Activated naive CD4-positive, alpha-beta T cell treated with anti-CD3 and anti-CD28 coated beads, Interleukin-2, amount 10 ng/mL, durations not matched to agents 7 days and 5 days (primary cell): Measurements from ENCODE around the gene TMEM130.
A peak's percentile ranks its signal among the peaks of the same experiment; 100 is the strongest.

Experiments used
- CTCF ChIA-PET: fragments of 350-600 bp; sonication (Branson Sonifier 250); formaldehyde crosslinking; loops from one replicate; lab custom pipeline; 2021; ENCODE audit warnings: antibody characterized with exemption; lab: Charles Lee
- DNase-seq: peaks from one replicate; pipeline ENCODE4 v3.0.0-alpha.2; 2020
- H3K27ac Mint-ChIP-seq: one replicate; pipeline ENCODE4 v1.8.0; 2021; ENCODE audit warnings: mild to moderate bottlenecking, moderate library complexity, mixed read lengths
- H3K27me3 Mint-ChIP-seq: one replicate; pipeline ENCODE4 v1.8.0; 2021; ENCODE audit warnings: mild to moderate bottlenecking, mixed read lengths
- H3K36me3 Mint-ChIP-seq: one replicate; pipeline ENCODE4 v1.8.0; 2021; ENCODE audit warnings: mixed read lengths
- H3K4me1 Mint-ChIP-seq: one replicate; pipeline ENCODE4 v1.8.0; 2021; ENCODE audit warnings: mixed read lengths
- H3K4me3 Mint-ChIP-seq: one replicate; pipeline ENCODE4 v1.8.0; 2021; ENCODE audit warnings: mild to moderate bottlenecking, moderate library complexity, mixed read lengths
- H3K9me3 Mint-ChIP-seq: one replicate; pipeline ENCODE4 v1.8.0; 2021; ENCODE audit warnings: mixed read lengths

Gene TMEM130

DNA sequence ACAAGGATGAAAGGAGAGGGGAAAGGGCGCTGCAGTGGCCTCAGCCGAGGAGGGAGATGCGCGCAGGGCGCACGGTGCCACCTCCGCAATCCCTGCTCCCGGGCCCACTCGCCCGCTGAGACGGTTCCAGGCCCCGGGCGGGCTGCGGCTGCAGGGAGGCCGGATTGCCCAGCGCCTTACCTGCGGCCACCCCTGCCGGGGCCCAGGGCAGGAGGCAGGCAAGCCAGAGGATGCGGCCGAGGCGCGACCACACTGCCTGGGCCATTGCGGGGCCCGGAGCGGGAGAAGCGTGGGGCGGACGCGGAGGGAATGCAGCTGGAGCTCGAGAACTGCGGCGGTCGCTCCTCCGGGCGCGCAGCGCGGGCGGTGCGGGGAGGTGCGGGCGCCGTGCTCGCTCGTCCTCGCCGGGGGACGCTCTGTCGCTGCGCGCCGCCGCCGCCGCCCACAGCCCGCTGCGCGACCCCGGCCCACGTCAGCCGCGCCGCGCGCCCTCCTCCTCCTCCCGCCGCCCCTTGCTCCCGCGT, at the start of gene TMEM130:
Gene TMEM130 (minus strand): TSS at position 418 of the 524 bp plus-strand sequence. CDS start 153 bp downstream, at position 265.
- no peak for DNase-seq
- Mint-ChIP-seq H3K27me3 (peaks cover 70% of the 10 kb centered on the region), H3K9me3 (no peaks in the 10 kb centered on the region), H3K27ac (no peak within 1 kb of the TSS), H3K4me1 (peaks cover 7% of the 10 kb centered on the region), H3K4me3 (peak within 1 kb of the TSS; percentile 73), H3K36me3 (no peaks in the 10 kb centered on the region)
- CTCF ChIA-PET: no interaction called here

GRCh38 chr7:98917331-98917730, 47.5 kb upstream of the TMEM130 start:
- H3K27ac Mint-ChIP-seq: no peak overlapping the region
- H3K27me3 Mint-ChIP-seq: no peaks in the 10 kb centered on the region
- peaks cover 55% of the 10 kb centered on the region for H3K36me3 Mint-ChIP-seq
- H3K4me1 Mint-ChIP-seq: no peaks in the 10 kb centered on the region
- H3K4me3 Mint-ChIP-seq: no peak overlapping the region
- CTCF ChIA-PET: no interaction called here
- no peaks in the 10 kb centered on the region for H3K9me3 Mint-ChIP-seq
- no peak for DNase-seq

- H3K4me1 Mint-ChIP-seq: no peaks in the 10 kb centered on the region
- H3K9me3 Mint-ChIP-seq: no peaks in the 10 kb centered on the region
- H3K27ac Mint-ChIP-seq: peak overlapping the region; percentile 33
- H3K4me3 Mint-ChIP-seq: no peak overlapping the region
- CTCF ChIA-PET: interaction anchor here (0.9 kb wide), 1 partner anchor 36 kb away, joined by 3 read pairs; no protein-coding TSS in a partner anchor
- DNase-seq: no peak
- no peaks in the 10 kb centered on the region for H3K27me3 Mint-ChIP-seq
- peaks cover 54% of the 10 kb centered on the region for H3K36me3 Mint-ChIP-seq
Measured at GRCh38 chr7:98913612-98914011, 43.8 kb upstream of the TMEM130 start.

GRCh38 chr7:98913026-98913425, 43.2 kb upstream of the TMEM130 start:
- no peak for DNase-seq
- no peaks in the 10 kb centered on the region for H3K27me3 Mint-ChIP-seq
- CTCF ChIA-PET: interaction anchor here (0.9 to 1.2 kb wide), 2 partner anchors 10 to 37 kb away, joined by 3 to 4 read pairs; no protein-coding TSS in a partner anchor
- no peaks in the 10 kb centered on the region for H3K4me1 Mint-ChIP-seq
- H3K4me3 Mint-ChIP-seq: no peak overlapping the region
- H3K27ac Mint-ChIP-seq: no peak overlapping the region
- peaks cover 55% of the 10 kb centered on the region for H3K36me3 Mint-ChIP-seq
- no peaks in the 10 kb centered on the region for H3K9me3 Mint-ChIP-seq

GRCh38 chr7:98911916-98912315, 42.1 kb upstream of the TMEM130 start:
- Mint-ChIP-seq H3K9me3 (no peaks in the 10 kb centered on the region), H3K4me3 (no peak overlapping the region), H3K27me3 (no peaks in the 10 kb centered on the region), H3K36me3 (peaks cover 54% of the 10 kb centered on the region), H3K4me1 (no peaks in the 10 kb centered on the region), H3K27ac (no peak overlapping the region)
- no peak for DNase-seq
- CTCF ChIA-PET: interaction anchor here (1.2 kb wide), 2 partner anchors 9 to 33 kb away, joined by 3 to 4 read pairs; partner anchors contain the start of gene TRRAP

GRCh38 chr7:98910427-98910826, 40.6 kb upstream of the TMEM130 start:
- no peak overlapping the region for H3K4me3 Mint-ChIP-seq
- no peaks in the 10 kb centered on the region for H3K4me1 Mint-ChIP-seq
- CTCF ChIA-PET: interaction anchor here (0.5 to 1.2 kb wide), 3 partner anchors 18 to 1221 kb away, joined by 3 read pairs; partner anchors contain the start of gene TRRAP
- no peak for DNase-seq
- no peaks in the 10 kb centered on the region for H3K27me3 Mint-ChIP-seq
- peaks cover 51% of the 10 kb centered on the region for H3K36me3 Mint-ChIP-seq
- no peak overlapping the region for H3K27ac Mint-ChIP-seq
- no peaks in the 10 kb centered on the region for H3K9me3 Mint-ChIP-seq

DNA sequence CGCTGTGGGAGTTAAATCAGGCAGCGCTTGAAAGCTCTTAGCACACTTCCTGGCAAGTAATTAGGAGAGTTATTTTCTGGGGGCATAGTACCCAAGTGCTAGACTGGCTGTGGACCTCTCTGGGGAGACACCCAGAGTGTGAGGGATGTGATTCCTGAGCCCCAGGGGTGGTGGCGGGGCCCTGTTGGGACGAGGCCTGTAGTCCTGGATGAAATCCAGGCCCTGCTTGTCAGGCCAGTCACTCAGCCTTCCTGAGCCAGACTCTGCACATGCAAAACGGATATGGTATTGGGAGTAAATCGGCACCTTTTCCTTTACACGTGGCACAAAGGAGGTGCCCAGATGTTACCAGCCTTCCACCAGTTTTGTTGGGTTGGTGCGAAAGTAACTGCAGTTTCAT, 39.7 kb upstream of the TMEM130 start:
- no peak for DNase-seq
- CTCF ChIA-PET: no interaction called here

DNA sequence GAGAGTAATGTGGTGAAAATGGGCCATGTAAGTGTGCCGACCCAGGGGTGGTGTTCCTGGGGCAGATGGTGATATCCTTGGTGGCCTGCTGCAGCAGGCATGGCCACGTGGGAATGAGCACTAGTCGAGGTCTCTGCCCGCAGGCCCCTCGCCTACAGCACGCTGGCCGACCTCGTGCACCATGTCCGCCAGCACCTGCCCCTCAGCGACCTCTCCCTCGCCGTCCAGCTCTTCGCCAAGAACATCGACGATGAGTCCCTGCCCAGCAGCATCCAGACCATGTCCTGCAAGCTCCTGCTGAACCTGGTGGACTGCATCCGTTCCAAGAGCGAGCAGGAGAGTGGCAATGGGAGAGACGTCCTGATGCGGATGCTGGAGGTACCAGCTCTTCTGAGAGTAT, 38.8 kb upstream of the TMEM130 start:
- H3K4me3 Mint-ChIP-seq: no peak overlapping the region
- H3K4me1 Mint-ChIP-seq: no peaks in the 10 kb centered on the region
- H3K27me3 Mint-ChIP-seq: no peaks in the 10 kb centered on the region
- no peaks in the 10 kb centered on the region for H3K9me3 Mint-ChIP-seq
- CTCF ChIA-PET: interaction anchor here (0.7 to 0.8 kb wide), 2 partner anchors 29 to 31 kb away, joined by 3 to 4 read pairs; no protein-coding TSS in a partner anchor
- peaks cover 63% of the 10 kb centered on the region for H3K36me3 Mint-ChIP-seq
- no peak for DNase-seq
- no peak overlapping the region for H3K27ac Mint-ChIP-seq

More for the DNA sequence above, 39.7 kb upstream of the TMEM130 start:
- H3K36me3 Mint-ChIP-seq: peaks cover 60% of the 10 kb centered on the region
- no peak overlapping the region for H3K27ac Mint-ChIP-seq
- H3K4me1 Mint-ChIP-seq: no peaks in the 10 kb centered on the region
- no peak overlapping the region for H3K4me3 Mint-ChIP-seq
- H3K27me3 Mint-ChIP-seq: no peaks in the 10 kb centered on the region
- H3K9me3 Mint-ChIP-seq: no peaks in the 10 kb centered on the region

GRCh38 chr7:98907570-98907969, 37.8 kb upstream of the TMEM130 start:
- Mint-ChIP-seq H3K27me3 (no peaks in the 10 kb centered on the region), H3K4me3 (no peak overlapping the region), H3K27ac (no peak overlapping the region), H3K9me3 (no peaks in the 10 kb centered on the region), H3K36me3 (peaks cover 59% of the 10 kb centered on the region), H3K4me1 (no peaks in the 10 kb centered on the region)
- CTCF ChIA-PET: no interaction called here
- DNase-seq: no peak

DNA sequence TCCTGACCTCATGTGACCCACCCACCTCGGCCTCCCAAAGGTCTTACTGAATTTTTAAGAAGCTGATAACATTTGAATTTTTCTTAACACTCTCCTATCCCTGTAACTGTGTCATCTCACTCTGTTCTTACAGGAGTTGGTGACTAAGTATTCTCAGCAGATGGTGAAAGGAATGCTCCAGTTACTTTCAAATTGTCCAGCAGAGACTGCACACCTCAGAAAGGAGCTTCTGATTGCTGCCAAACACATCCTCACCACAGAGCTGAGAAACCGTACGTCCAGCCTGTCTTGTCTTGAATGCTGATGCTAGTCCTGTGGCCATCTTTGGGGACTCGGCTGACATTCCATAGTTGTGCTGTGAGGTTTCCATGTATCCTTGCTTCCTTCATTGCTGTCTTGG, 33.4 kb upstream of the TMEM130 start:
- CTCF ChIA-PET: interaction anchor here (0.9 kb wide), 1 partner anchor 9 kb away, joined by 4 read pairs; no protein-coding TSS in a partner anchor
- Mint-ChIP-seq H3K4me3 (no peak overlapping the region), H3K36me3 (peaks cover 66% of the 10 kb centered on the region), H3K27ac (no peak overlapping the region), H3K9me3 (no peaks in the 10 kb centered on the region), H3K4me1 (no peaks in the 10 kb centered on the region), H3K27me3 (no peaks in the 10 kb centered on the region)
- no peak for DNase-seq

- peaks cover 62% of the 10 kb centered on the region for H3K36me3 Mint-ChIP-seq
- DNase-seq: no peak
- H3K9me3 Mint-ChIP-seq: no peaks in the 10 kb centered on the region
- no peak overlapping the region for H3K27ac Mint-ChIP-seq
- no peaks in the 10 kb centered on the region for H3K27me3 Mint-ChIP-seq
- H3K4me3 Mint-ChIP-seq: no peak overlapping the region
- CTCF ChIA-PET: interaction anchor here (0.9 kb wide), 1 partner anchor 10 kb away, joined by 4 read pairs; no protein-coding TSS in a partner anchor
- H3K4me1 Mint-ChIP-seq: no peaks in the 10 kb centered on the region
Measured at GRCh38 chr7:98902523-98902922, 32.7 kb upstream of the TMEM130 start.

- no peak for DNase-seq
- Mint-ChIP-seq H3K36me3 (peaks cover 66% of the 10 kb centered on the region), H3K27me3 (no peaks in the 10 kb centered on the region), H3K9me3 (no peaks in the 10 kb centered on the region), H3K4me1 (no peaks in the 10 kb centered on the region), H3K4me3 (no peak overlapping the region), H3K27ac (peak overlapping the region; percentile 31)
- CTCF ChIA-PET: no interaction called here
Measured at GRCh38 chr7:98900815-98901214, 31.0 kb upstream of the TMEM130 start.

GRCh38 chr7:98899816-98900215, 30.0 kb upstream of the TMEM130 start:
- Mint-ChIP-seq H3K4me3 (no peak overlapping the region), H3K9me3 (no peaks in the 10 kb centered on the region), H3K36me3 (peaks cover 64% of the 10 kb centered on the region), H3K27ac (no peak overlapping the region), H3K27me3 (no peaks in the 10 kb centered on the region), H3K4me1 (no peaks in the 10 kb centered on the region)
- no peak for DNase-seq
- CTCF ChIA-PET: no interaction called here

DNA sequence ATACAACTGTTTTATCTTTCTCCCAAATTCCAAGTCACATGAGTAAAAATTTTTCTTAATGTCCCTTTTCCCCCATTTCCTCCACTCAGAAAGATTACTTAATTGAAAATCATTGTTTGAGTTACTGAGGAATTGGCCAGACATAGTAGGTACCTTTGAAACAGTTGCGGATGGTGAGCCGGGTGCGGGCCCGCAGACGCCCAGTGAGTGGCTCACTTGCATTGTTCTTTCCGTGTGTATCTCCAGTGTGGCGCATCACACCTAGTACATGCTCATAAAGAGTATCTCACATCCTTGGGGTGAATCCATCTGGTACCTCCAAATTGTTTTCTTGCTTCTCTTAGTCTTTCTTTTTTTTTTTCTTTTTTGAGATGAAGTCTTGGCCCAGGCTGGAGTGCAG, 22.8 kb upstream of the TMEM130 start:
- DNase-seq: no peak
- CTCF ChIA-PET: no interaction called here
- Mint-ChIP-seq H3K9me3 (no peaks in the 10 kb centered on the region), H3K36me3 (peaks cover 52% of the 10 kb centered on the region), H3K27me3 (no peaks in the 10 kb centered on the region), H3K4me3 (no peak overlapping the region), H3K27ac (no peak overlapping the region), H3K4me1 (peaks cover 4% of the 10 kb centered on the region)

- Mint-ChIP-seq H3K27me3 (no peaks in the 10 kb centered on the region), H3K36me3 (peaks cover 41% of the 10 kb centered on the region), H3K4me1 (peaks cover 6% of the 10 kb centered on the region), H3K4me3 (no peak overlapping the region), H3K9me3 (no peaks in the 10 kb centered on the region), H3K27ac (no peak overlapping the region)
- DNase-seq: no peak
- CTCF ChIA-PET: no interaction called here
Measured at GRCh38 chr7:98887038-98887437, 17.2 kb upstream of the TMEM130 start.
